ENCODE data around the gene MALRD1. TPM values are rescaled to one million over a fixed set of nuclear protein-coding genes. Genes with fewer than 3 reads are reported as not detected.

MALRD1 gene
- total RNA-seq, 2 experiments from 2014 or later: not detected

- Mint-ChIP-seq H3K9me3 (peaks cover 2% of the 10 kb centered on the region), H3K27ac (no peak overlapping the region), H3K27me3 (no peaks in the 10 kb centered on the region), H3K36me3 (ENCODE audit: low read depth) (no peaks in the 10 kb centered on the region), H3K4me3 (no peak overlapping the region), H3K4me1 (no peaks in the 10 kb centered on the region)
- ChIA-PET POLR2A (no interaction called here), CTCF (no interaction called here)
- no peak for DNase-seq
These were observed 155.8 kb downstream of the MALRD1 start for GRCh38 chr10:19204246-19204917.

GRCh38 chr10:19209319-19209718 lies 160.7 kb downstream of the MALRD1 start:
- ChIA-PET CTCF (no interaction called here), POLR2A (no interaction called here)
- Mint-ChIP-seq H3K4me1 (no peaks in the 10 kb centered on the region), H3K27ac (no peak overlapping the region), H3K4me3 (no peak overlapping the region), H3K36me3 (ENCODE audit: low read depth) (no peaks in the 10 kb centered on the region), H3K27me3 (no peaks in the 10 kb centered on the region), H3K9me3 (peaks cover 2% of the 10 kb centered on the region)
- no peak for DNase-seq

DNA sequence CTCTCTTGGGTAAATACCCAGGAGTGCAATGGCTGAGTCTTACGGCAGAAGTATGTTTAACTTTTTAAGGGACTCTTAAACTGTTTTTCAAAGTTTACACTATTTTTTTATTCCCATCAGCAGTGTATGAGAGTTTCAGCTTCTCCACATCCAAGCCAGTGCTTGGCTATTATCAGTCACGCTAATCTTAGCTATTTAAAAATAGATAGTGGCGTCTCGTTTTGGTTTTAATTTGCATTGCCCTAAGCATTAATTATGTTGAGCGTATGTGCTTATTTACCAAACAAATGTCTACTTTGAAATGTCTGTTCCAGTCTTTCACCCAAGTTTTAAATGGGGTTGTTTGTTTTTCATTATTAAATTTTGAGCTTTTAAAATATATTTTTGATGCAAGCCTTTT lies 164.0 kb downstream of the MALRD1 start:
- H3K4me3 Mint-ChIP-seq: no peak overlapping the region
- no peaks in the 10 kb centered on the region for H3K4me1 Mint-ChIP-seq
- peaks cover 2% of the 10 kb centered on the region for H3K9me3 Mint-ChIP-seq
- no peak overlapping the region for H3K27ac Mint-ChIP-seq
- no peaks in the 10 kb centered on the region for H3K36me3 Mint-ChIP-seq (ENCODE audit: low read depth)
- DNase-seq: no peak
- no peaks in the 10 kb centered on the region for H3K27me3 Mint-ChIP-seq
- POLR2A ChIA-PET: no interaction called here
- CTCF ChIA-PET: no interaction called here

DNA sequence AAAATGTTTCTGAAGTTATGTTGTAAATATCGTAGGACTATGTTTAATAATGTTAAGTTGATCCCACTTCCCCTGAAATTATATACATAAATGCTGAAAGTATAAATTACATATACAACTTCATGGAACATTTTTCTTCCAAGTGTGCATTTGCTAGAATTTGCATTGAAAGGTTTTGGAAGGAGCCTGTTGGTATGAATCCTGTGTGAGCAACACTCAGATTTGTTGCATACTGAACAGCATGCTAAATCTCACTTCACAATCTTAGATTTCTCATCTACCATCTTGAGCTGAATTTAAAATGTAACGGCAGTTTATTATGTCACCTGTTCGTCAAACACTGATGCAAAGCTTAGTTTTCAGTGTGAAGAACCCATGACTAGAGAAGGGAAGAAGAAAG lies 172.6 kb downstream of the MALRD1 start:
- no peaks in the 10 kb centered on the region for H3K36me3 Mint-ChIP-seq (ENCODE audit: low read depth)
- ChIA-PET CTCF (no interaction called here), POLR2A (no interaction called here)

DNA sequence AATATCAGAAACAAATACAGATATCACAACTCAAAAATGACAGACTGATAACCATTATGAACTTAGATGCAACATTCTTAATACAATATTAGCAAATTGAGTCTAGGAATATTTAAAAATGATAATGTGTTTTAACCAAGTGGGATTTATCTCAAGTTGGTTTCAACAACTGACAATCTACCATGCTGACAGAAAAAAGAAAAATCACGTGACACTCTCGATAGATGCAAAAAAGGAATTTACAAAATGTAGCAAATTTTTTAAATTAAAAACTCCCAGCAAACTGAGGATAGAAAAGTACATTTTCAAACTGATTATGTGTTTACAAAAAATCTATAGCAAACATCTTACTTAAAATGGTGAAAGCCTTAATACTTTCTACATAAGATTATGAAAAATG lies 177.4 kb downstream of the MALRD1 start:
- Mint-ChIP-seq H3K4me1 (no peaks in the 10 kb centered on the region), H3K27ac (no peak overlapping the region), H3K4me3 (no peak overlapping the region), H3K36me3 (ENCODE audit: low read depth) (no peaks in the 10 kb centered on the region), H3K9me3 (peaks cover 2% of the 10 kb centered on the region), H3K27me3 (no peaks in the 10 kb centered on the region)
- DNase-seq: no peak
- ChIA-PET POLR2A (no interaction called here), CTCF (no interaction called here)

More for the DNA sequence above, 172.6 kb downstream of the MALRD1 start:
- no peak overlapping the region for H3K27ac Mint-ChIP-seq
- H3K4me3 Mint-ChIP-seq: no peak overlapping the region
- no peaks in the 10 kb centered on the region for H3K27me3 Mint-ChIP-seq
- H3K4me1 Mint-ChIP-seq: no peaks in the 10 kb centered on the region
- peaks cover 9% of the 10 kb centered on the region for H3K9me3 Mint-ChIP-seq
- DNase-seq: no peak

DNA sequence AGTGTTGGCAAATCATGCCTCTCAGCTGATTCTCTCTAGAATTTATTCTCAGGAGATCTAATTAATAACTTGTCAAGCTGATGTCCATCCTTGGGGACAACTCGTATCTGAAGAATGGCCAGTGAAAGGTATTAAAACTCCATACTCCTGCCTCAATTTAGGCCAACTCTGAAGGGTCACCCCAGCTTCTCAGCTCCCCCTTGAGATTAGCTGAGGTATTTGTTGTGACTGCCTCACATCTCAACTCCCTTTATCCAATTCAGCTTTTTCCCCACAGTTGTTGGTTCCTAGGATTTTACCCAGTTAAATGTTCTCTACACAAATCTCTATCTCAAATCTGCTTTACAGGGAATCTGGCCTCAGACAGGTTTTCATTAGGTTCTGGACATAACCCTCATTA lies 182.4 kb downstream of the MALRD1 start:
- H3K9me3 Mint-ChIP-seq: no peaks in the 10 kb centered on the region
- CTCF ChIA-PET: no interaction called here

GRCh38 chr10:19245889-19246752 lies 197.5 kb downstream of the MALRD1 start:
- H3K4me1 Mint-ChIP-seq: no peaks in the 10 kb centered on the region
- H3K36me3 Mint-ChIP-seq (ENCODE audit: low read depth): no peaks in the 10 kb centered on the region
- H3K4me3 Mint-ChIP-seq: no peak overlapping the region
- ChIA-PET CTCF (no interaction called here), POLR2A (no interaction called here)
- H3K27ac Mint-ChIP-seq: no peak overlapping the region
- no peaks in the 10 kb centered on the region for H3K27me3 Mint-ChIP-seq
- peaks cover 5% of the 10 kb centered on the region for H3K9me3 Mint-ChIP-seq
- no peak for DNase-seq

More for the DNA sequence above, 182.4 kb downstream of the MALRD1 start:
- H3K27ac Mint-ChIP-seq: no peak overlapping the region
- POLR2A ChIA-PET: no interaction called here
- H3K36me3 Mint-ChIP-seq (ENCODE audit: low read depth): no peaks in the 10 kb centered on the region
- DNase-seq: no peak
- no peaks in the 10 kb centered on the region for H3K27me3 Mint-ChIP-seq
- no peaks in the 10 kb centered on the region for H3K4me1 Mint-ChIP-seq
- H3K4me3 Mint-ChIP-seq: no peak overlapping the region

DNA sequence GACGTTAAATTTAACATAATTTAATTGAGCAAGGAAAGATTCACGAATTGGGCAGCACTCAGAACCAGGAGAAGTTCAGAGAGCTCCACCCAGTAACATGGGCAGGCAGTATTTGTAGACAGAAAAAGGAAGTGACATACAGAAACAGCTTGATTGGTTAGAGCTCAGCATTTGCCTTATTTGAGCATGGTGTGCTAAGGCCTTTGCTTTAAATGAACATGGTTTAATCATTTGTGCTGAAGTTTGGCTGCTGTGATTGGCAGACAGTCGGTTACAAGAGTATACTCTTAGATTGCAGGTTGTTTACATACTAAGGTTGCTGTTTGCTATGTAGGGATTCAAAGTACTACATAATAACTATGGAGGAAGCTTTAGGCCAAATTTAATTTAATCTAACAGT lies 199.2 kb downstream of the MALRD1 start:
- POLR2A ChIA-PET: no interaction called here
- H3K27ac Mint-ChIP-seq: no peak overlapping the region
- CTCF ChIA-PET: no interaction called here
- no peaks in the 10 kb centered on the region for H3K36me3 Mint-ChIP-seq (ENCODE audit: low read depth)
- H3K4me3 Mint-ChIP-seq: no peak overlapping the region
- no peaks in the 10 kb centered on the region for H3K27me3 Mint-ChIP-seq
- no peaks in the 10 kb centered on the region for H3K4me1 Mint-ChIP-seq
- peaks cover 2% of the 10 kb centered on the region for H3K9me3 Mint-ChIP-seq
- DNase-seq: no peak

DNA sequence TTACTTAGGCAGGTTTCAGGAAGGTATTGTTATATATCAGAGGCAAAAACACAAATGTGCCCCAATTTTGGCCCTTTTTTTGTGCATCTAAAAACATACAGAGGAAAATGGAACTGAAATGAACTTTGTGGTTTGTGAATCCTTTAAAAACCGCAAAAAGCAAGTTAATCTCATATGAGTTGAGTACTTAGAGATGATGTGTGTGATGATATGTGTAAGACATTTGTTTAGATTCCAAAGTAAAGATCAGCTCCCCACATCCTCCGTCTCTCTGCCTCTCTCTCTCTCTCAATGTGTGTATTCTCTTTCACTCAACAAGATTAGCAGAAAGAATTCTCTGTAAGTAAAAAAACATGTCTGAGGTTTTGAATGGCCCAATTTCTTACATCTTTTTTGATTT lies 201.9 kb downstream of the MALRD1 start:
- Mint-ChIP-seq H3K27ac (no peak overlapping the region), H3K9me3 (peaks cover 5% of the 10 kb centered on the region), H3K27me3 (no peaks in the 10 kb centered on the region), H3K36me3 (ENCODE audit: low read depth) (no peaks in the 10 kb centered on the region), H3K4me1 (no peaks in the 10 kb centered on the region), H3K4me3 (no peak overlapping the region)
- DNase-seq: no peak
- ChIA-PET CTCF (no interaction called here), POLR2A (no interaction called here)

- peaks cover 5% of the 10 kb centered on the region for H3K9me3 Mint-ChIP-seq
- H3K27ac Mint-ChIP-seq: no peak overlapping the region
- no peaks in the 10 kb centered on the region for H3K27me3 Mint-ChIP-seq
- H3K4me3 Mint-ChIP-seq: no peak overlapping the region
- H3K4me1 Mint-ChIP-seq: no peaks in the 10 kb centered on the region
- no peaks in the 10 kb centered on the region for H3K36me3 Mint-ChIP-seq (ENCODE audit: low read depth)
- CTCF ChIA-PET: no interaction called here
- no peak for DNase-seq
- POLR2A ChIA-PET: no interaction called here
These were observed 203.9 kb downstream of the MALRD1 start for GRCh38 chr10:19252531-19252930.

GRCh38 chr10:19256331-19256730 lies 207.7 kb downstream of the MALRD1 start:
- H3K27me3 Mint-ChIP-seq: no peaks in the 10 kb centered on the region
- peaks cover 3% of the 10 kb centered on the region for H3K9me3 Mint-ChIP-seq

DNA sequence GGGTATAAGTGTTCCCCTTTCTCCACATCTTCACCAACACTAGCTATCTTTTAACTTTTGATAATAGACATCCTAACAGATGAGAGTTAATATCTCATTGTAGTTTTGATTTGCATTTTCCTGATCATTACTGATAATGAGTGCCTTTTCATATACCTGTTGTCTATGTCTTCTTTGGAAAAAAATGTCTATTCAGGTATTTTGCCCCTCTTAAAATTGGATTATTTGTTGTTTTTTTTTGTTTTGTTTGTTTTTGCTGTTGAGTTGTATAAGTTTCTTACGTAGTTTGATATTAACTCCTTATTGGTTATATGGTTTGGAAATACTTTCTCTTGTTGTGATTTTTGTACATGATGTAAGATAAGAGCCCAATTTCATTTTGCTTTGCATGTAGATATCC lies 214.7 kb downstream of the MALRD1 start:
- no peaks in the 10 kb centered on the region for H3K36me3 Mint-ChIP-seq (ENCODE audit: low read depth)
- no peaks in the 10 kb centered on the region for H3K27me3 Mint-ChIP-seq
- H3K4me1 Mint-ChIP-seq: no peaks in the 10 kb centered on the region
- H3K4me3 Mint-ChIP-seq: no peak overlapping the region
- no peak overlapping the region for H3K27ac Mint-ChIP-seq
- DNase-seq: no peak
- CTCF ChIA-PET: no interaction called here
- POLR2A ChIA-PET: no interaction called here
- peaks cover 3% of the 10 kb centered on the region for H3K9me3 Mint-ChIP-seq

More at GRCh38 chr10:19256331-19256730, 207.7 kb downstream of the MALRD1 start:
- ChIA-PET CTCF (no interaction called here), POLR2A (no interaction called here)
- H3K36me3 Mint-ChIP-seq (ENCODE audit: low read depth): no peaks in the 10 kb centered on the region
- no peak overlapping the region for H3K27ac Mint-ChIP-seq
- H3K4me1 Mint-ChIP-seq: no peaks in the 10 kb centered on the region
- no peak for DNase-seq
- no peak overlapping the region for H3K4me3 Mint-ChIP-seq

GRCh38 chr10:19283285-19283684 lies 234.7 kb downstream of the MALRD1 start:
- Mint-ChIP-seq H3K27ac (no peak overlapping the region), H3K27me3 (no peaks in the 10 kb centered on the region), H3K4me1 (no peaks in the 10 kb centered on the region), H3K36me3 (ENCODE audit: low read depth) (no peaks in the 10 kb centered on the region), H3K9me3 (peaks cover 7% of the 10 kb centered on the region), H3K4me3 (no peak overlapping the region)
- CTCF ChIA-PET: no interaction called here
- DNase-seq: no peak
- POLR2A ChIA-PET: no interaction called here

- ChIA-PET CTCF (no interaction called here), POLR2A (no interaction called here)
- Mint-ChIP-seq H3K27ac (no peak overlapping the region), H3K27me3 (no peaks in the 10 kb centered on the region), H3K36me3 (ENCODE audit: low read depth) (no peaks in the 10 kb centered on the region), H3K9me3 (peaks cover 7% of the 10 kb centered on the region), H3K4me3 (no peak overlapping the region), H3K4me1 (no peaks in the 10 kb centered on the region)
- no peak for DNase-seq
These were observed 235.2 kb downstream of the MALRD1 start for GRCh38 chr10:19283786-19284185.
